Adrenal gland (tissue), 5 donors: ENCODE results near the gene BCAR3.

Source experiments
- POLR2A ChIP-seq, 2 donors: fragments of 450-650 bp; IDR thresholded peaks; one replicate each; pipeline ENCODE4 v1.6.1; 2017; ENCODE audit warnings: antibody characterized with exemption in 2 of 2, mild to moderate bottlenecking in 2 of 2, moderate library complexity in 1 of 2
- TF ChIP-seq, protein P1 (sequence below), 6 experiments: fragments of 450-650 bp in 4 of 6; fragments of 200-600 bp in 2 of 6; sonication (generic) in 1 of 6; IDR thresholded peaks; 1 replicate in 5 of 6; 2 replicates in 1 of 6; pipeline versions ENCODE4 v1.5.1 to v1.8.0; 2016 to 2021; ENCODE audit warnings: antibody characterized with exemption in 6 of 6, mild to moderate bottlenecking in 2 of 6, moderate library complexity in 1 of 6
- donor health status: DM: no; HTN: no; CAD: no.

DNA sequence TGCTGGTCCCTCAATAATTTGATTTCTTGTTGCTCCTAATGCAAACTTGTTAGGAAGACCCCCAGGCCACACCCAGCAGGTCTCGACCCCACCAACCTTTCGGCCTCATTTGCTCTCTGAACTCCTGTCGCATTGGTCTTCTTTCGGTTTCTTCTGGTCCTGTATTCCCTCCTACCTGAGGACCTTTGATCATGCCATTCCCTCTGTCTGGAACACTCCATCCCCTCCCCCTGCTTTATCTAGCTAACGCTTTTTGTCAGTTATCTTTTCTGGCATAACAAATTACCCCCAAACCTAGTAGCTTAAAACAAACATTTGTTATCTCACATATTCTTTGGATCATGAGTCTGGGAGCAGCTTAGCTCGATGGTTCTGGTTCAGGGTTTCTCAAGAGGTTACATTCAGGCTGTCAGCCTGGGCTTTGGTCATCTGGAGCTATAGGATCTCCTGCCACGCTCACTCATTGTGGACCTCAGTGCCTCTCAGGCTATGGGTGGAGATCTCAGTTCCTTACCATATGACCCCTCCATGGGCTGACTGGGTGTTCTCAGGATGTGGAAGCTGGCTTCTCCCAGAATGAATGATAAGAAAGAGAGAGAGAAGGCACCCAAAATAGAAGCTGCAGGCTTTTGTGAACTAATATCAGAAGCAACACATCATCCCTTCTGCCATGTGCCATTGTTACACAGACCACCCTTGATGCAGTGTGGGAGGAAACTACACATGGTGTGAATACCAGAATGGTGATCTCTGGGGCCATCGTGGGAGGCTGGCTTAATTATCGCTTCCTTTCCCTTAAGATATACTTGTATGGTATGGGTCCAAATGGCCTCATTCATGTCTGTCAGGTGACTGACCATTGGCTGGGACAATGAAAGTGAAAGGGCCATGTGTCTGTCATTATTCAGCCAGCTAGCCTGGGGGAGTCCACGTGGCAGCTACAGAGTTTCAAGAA, 29.1 kb upstream of the BCAR3 start:
- TF ChIP-seq, protein P1, sequence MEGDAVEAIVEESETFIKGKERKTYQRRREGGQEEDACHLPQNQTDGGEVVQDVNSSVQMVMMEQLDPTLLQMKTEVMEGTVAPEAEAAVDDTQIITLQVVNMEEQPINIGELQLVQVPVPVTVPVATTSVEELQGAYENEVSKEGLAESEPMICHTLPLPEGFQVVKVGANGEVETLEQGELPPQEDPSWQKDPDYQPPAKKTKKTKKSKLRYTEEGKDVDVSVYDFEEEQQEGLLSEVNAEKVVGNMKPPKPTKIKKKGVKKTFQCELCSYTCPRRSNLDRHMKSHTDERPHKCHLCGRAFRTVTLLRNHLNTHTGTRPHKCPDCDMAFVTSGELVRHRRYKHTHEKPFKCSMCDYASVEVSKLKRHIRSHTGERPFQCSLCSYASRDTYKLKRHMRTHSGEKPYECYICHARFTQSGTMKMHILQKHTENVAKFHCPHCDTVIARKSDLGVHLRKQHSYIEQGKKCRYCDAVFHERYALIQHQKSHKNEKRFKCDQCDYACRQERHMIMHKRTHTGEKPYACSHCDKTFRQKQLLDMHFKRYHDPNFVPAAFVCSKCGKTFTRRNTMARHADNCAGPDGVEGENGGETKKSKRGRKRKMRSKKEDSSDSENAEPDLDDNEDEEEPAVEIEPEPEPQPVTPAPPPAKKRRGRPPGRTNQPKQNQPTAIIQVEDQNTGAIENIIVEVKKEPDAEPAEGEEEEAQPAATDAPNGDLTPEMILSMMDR (IDR thresholded peaks at IDR 0.05) = no peak
- no peak for TF ChIP-seq POLR2A (IDR thresholded peaks at IDR 0.05)
